ENCODE data around the gene CALN1.
"Not testable (repeated sequence)": the region's sequence is repeated elsewhere in the genome, so short reads cannot be mapped to it uniquely, and the experiment has no call there.

CALN1 gene

DNA sequence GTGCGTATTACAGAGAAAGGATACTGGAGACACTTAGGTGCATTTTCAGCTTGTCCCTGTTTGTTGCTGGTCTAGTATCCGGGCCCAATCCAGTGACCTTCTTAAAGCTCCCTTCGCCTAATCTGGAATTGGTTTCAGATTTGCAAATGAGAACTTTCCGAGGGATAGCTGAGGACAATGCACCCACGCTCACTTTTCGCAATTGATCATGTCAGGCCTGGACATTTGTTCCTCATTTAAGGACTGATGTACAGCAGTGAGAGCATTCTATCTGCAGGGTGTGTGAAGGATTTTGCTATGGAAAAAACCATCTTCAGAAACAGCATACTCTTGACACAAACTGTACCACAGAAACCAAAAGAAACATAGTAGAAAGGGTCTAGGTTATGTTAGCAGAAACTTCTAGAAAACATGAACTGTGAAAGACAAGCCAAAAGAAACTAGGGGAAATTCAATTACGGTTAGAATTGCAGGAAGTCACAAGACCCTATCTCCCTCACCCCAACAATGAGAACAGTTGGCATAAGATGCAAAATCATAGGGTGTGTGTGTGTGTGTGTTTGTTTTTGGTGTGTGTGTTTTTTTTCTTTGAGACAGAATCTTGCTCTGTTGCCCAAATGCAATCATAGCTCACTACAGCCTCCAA is 331.1 kb downstream of the CALN1 start:
- DNase-seq = no peak

DNA sequence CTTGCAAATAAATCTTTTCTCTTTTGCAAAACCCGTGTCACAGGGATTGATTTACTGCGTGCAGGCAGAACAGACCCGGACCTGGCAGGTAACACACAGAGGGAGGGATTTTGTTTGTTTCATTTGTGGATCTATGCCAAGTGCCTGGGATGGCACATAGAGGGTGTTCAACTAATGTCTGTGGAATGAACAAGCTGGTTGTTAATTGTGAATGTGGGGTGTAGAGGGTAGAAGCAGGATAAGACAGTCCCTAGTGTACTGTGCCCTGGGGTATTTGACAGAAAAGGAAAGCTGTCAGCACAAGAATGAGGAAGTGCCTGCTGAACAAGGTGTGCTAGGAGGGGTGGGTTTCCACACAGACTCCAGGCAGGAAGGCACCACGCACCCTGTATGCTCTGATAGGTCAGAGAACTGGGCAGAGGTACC is 331.8 kb downstream of the CALN1 start:
- no peak for DNase-seq

DNA sequence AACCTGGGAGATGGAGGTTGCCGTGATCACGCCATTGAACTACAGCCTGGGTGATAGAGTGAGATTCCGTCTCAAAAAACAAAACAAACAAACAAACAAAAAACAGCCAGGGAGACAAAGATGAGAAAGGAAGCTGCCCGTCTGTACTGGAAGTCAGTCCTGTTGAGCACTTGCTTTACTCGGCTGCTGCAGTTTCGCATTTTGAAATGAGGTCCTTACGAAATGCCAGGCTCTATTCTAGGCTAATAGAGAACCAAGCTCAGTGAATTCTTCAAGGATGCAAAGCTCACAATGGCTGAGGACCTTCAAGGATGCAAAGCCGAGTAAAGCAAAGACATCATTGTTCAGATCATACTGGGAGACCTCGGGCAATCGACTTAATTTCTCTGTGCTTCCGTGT is 333.3 kb downstream of the CALN1 start:
- DNase-seq = no peak

DNA sequence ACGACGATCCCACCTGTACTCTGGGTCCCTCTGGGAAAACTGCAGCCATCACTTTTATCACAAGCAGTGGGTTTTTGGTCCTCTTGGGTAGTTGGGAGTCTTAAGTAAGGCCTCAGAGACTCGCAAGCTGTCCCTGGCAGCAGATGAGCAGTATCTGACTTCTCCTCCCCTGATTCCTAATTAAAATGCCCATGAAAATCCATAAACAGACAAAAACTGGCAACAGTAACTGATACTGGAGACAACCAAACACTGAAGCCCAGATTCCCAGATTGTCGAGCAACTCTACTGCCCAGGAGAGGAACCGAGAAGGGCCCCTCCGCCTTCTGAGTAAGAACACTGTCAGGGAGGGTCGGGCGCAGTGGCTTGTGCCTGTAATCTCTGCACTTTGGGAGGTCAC is 333.8 kb downstream of the CALN1 start:
- DNase-seq = no peak

DNA sequence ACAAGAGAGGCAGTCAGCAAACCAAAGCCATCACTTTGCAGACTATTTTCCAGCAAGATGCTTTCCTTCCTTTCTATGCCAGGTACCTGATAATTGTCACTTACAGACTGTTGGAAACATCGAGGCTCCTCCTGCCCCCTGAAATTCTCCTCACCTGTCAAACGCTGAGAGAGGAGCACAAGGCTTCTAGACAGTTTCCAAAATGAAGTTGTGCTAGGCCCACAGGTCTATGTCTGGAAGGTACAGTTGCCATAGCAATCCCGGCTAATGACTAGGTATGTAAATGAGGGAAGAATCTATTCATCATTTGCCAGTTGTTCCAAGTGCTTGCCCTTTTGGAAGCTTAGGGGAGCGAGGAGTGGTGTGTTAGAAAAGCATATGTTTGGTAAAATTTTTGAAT is 334.4 kb downstream of the CALN1 start:
- DNase-seq = no peak

DNA sequence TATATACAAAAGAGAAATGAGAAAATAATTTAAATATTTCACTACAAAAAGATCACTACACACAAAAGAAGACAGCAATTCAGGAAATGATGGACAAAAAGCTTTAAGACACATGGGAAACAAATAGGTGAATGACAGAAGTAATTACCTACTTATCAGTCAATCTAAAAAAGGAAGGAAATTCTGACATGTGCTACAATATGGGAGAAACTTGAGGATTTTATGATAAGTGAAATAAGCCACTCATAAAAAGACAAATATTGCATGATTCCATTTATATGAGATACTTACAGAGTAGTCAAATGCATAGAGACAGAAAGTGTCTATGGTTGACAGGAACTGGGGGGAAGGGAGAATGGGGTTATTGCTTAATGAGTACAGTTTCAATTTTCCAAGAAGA is 339.2 kb downstream of the CALN1 start:
- no peak for DNase-seq

DNA sequence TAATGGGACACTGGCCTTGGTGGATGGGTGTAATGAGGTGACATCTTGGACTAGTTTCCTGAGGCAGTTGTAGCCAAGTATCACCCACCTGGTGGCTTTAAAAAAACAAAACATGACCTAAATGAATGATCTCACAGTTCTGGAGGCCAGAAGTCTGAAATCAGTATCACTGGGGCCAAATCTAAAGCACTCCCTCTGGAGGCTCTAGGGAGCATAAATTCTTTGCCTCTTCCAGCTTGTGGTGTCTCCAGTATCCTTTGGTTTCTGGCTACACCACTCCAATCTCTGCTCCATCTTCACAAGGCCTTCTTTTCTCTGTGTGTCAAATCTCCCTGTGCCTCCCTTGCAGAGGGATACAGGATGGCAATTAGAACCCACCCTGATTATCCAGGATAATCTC is 342.9 kb downstream of the CALN1 start:
- no peak for DNase-seq

DNA sequence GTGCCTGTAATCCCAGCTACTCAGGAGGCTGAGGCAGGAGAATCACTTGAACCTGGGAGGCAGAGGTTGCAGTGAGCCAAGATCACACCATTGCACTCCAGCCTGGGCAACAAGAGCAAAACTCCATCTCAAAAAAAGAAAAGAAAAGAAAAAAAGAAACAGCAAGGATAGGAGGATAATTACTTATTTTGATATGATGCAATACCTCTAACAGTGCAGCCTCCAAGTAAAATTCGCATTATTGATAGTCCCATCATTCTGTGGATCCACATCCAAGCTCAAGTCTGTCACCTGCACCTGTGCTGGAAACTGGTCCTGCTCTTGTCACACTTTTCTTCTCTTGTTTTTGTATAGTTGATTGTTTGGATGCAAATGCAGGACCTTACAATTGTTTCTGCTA is 346.4 kb downstream of the CALN1 start:
- not testable (repeated sequence) for DNase-seq

DNA sequence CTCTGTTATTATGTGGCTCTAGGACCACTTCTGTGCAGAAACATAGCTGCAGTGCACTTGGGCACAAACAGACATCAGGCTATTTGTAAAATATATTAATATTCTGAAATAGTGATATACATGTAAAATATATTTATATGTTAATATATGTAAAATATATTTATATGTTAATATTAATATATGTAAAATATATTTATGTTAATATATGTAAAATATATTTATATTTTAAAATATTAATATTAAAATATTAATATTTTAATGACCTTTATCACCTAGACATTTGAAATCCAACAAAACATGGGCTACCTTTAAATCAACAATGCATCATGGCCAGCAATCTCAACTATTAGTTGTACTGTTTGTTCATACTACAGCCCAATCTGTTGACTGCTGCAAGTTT is 347.2 kb downstream of the CALN1 start:
- no peak for DNase-seq

DNA sequence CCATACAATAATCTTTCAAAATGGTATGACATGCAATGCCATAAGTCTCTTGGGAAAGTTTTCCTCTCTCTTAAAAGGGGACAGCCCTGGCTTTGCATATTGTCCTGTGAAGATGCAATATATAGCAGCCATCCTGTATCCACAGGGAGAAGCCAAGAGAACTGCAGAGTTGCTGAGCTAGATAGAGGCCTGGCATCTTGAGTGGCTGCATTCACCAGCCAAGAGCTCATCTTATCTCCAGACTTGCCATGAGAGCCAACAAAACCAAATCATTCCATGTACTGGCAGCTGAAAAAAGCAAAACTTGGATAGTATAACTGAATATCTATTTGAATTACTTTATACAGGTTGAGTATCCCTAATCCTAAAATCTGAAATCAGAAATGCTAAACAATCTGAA is 348.8 kb downstream of the CALN1 start:
- no peak for DNase-seq

DNA sequence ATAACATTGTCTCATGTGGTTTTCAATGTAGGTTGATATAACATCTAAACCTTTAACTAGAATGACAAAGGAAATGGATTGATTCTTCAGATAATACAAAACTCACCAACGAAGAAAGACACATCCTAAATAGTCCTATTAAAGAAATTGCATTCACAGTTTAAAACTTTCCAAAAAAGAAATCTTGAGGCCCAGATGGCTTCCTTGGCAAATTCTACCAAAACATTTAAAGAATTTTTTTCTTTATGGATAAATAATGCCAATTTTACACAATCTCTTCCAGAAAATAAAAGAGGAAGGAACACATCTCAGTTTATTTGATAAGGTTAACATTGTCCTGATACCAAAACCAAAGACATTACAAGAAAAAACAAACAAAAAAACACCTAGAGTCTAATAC is 349.5 kb downstream of the CALN1 start:
- DNase-seq = no peak

DNA sequence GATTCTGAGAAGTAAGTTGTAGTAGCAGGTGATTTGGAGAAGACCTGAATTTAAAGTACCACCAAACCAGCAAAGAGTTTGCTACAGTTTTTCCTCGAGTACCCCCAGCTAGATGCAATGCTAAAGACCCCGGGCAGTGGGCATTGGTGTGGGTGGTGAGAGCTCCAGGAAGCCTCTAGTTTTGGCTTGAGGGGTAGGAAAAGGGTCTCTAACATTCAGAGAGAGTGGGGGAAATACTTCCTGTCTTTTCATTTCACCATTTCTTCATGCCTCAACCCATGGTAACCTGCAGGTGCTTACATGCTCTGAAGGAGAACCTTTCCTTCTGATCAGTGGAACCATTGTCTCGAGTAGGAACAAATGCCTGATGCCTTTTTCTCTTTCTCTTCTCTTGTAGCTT is 352.2 kb downstream of the CALN1 start:
- no peak for DNase-seq

DNA sequence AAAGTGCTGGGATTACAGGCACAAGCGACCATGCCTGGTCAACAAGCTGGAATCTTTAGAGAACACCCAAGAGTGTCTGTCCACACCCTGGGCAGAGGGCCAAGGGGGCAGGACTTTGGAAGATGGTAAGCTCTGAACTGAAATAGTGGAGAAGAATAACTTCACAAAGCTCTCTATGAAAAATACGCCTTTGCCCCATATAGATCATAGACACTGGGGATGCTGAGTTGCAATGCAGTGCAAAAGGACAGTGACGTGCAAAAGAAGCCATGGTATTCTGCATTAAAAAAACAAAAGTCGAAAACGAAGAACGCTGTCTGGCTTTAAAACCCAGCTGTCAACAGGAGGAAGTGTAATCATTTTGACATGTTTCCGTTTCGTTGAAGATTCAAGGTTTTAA is 353.6 kb downstream of the CALN1 start:
- DNase-seq = no peak

DNA sequence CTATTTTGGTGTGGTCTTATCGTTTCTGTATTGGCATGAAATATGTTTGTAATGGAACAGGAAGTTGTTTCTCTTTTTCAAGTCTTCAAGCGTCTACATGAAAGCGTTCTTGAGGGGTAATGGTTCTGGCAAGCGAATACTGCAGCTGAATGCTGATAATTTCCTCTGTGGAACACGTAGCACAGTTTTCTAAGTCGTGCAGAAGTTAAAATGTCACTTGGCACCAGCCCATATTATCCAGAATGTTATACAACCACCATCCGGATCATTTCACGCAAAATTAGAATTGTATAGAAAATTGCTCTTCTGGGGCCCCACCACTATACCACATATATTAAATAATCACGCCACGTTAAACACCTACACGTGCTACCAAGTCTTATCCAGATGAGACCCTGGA is 354.3 kb downstream of the CALN1 start:
- no peak for DNase-seq

DNA sequence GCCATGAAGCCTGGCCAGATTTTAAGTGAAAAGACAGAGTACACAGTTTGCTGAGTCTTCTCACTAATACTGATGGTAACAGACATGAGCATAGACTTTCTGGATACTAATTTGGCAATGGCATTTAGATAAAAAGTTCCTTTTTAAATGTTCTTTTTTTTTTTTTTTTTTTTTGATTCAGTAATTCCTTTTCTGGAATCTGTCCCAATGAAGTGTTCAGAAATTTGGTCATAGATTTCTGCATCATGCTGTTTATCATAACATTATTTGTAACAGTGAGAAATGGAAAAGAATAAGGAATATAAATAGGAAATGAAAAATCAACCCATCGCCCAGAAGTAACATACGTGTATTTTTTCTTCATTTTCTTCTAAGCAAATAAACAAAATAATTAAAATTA is 354.9 kb downstream of the CALN1 start:
- DNase-seq = no peak

DNA sequence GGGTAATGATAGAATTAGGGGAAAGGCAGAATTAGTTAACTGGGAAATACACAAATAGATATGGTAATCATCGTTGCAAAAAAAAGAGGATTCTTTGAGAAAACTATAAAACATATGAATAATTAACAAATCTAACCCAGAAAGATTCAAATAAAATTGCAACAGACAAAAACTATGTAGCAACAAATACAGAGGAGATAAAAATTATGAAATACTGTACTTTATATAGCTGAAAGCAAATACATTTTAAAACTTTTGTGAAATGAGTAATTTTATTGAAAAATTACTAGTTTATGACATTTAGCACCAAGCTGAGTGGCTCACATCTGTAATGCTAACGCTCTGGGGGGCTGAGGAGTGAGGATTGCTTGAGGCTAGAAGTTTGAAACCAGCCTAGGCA is 356.7 kb downstream of the CALN1 start:
- DNase-seq = no peak

DNA sequence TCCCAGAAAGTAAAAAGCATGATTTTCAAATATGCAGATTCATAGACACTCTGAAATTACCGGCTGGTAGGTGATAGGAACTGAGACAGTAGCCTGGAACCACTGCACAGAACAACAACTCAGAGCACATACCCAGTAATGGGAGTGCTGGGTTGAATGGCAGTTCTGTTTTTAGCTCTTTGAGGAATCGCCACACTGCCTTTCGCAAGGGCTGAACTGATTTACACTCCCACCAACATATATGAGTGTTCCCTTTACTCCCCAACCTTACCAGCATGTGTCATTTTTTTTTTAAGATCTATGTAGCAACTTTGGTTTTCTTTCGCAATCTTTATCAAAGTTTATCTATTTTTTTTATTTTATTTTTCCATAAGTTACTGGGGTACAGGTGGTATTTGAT is 358.8 kb downstream of the CALN1 start:
- DNase-seq = no peak

DNA sequence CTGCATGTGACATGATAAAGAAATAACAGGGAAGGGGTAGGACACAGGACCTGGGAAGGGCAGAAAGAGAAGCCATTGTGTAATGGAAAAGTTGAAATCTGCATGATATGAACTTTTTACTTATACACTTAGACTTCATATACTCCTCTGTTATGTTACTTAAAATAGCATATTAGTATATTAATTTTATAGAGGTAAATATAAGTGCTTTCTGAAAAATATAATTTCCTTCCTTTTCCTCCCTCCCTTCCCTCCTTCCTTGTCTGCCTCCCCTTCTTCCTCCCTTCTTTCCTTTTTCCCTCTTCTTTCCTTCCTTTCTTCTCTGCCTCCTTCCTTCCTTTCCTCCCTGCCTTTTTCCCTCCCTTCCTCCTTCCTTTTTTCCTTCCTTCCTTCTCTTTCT is 363.7 kb downstream of the CALN1 start:
- DNase-seq = no peak

DNA sequence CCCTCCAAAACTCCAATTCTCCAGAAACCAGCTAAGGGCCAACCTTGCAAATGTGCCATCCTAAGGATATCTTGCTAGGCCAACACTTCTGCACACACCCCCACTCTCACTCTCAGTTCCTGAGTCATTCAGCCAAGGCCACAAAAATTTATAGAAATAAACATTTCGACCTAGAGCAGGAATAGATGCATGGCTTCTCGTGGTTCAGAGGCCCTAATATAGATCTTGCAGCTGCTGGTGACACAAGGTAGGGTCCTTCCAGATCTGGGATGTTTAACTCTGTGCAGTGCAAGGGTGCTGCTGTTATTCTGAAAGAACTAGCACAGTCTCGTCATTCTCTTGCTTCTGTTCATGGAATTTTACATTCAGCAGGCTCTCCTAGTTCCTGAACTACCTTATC is 369.3 kb downstream of the CALN1 start:
- no peak for DNase-seq

DNA sequence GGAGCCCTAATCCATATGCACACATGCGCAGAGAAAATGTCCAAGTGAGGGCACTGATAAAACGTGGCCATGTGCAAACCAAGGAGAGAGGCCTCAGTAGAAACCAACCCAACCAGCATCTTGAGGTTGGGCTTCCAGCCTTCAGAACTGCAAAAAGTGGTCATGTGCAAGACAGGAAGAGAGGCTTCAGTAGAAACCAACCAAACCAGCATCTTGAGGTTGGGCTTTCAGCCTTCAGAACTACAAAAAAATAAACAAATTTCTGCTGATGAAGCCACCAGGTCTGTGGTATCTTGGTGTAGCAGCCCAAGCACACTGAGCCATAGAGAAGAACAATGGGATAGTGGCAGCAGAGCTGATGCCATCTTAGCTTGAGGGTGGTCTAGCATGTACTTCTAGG is 371.5 kb downstream of the CALN1 start:
- no peak for DNase-seq

DNA sequence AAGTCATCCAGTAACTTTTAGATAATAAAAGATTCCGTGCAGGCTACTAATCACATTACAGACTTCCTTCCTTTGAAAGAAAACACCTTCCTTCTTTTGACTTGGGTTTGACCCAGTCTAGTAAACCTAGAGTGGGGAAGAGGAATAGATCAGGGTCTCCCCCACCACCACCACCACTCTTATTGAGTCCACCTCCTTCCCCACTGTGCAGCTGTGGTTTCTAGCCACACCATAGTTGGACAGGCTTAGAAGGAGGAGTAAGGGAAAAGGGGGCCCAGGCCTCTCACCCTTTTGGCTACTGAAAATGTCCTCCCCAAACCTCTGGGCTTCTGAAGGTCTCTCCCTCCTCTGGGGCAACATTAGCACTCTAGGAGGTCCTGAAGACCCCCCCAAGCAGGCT is 372.7 kb downstream of the CALN1 start:
- no peak for DNase-seq

DNA sequence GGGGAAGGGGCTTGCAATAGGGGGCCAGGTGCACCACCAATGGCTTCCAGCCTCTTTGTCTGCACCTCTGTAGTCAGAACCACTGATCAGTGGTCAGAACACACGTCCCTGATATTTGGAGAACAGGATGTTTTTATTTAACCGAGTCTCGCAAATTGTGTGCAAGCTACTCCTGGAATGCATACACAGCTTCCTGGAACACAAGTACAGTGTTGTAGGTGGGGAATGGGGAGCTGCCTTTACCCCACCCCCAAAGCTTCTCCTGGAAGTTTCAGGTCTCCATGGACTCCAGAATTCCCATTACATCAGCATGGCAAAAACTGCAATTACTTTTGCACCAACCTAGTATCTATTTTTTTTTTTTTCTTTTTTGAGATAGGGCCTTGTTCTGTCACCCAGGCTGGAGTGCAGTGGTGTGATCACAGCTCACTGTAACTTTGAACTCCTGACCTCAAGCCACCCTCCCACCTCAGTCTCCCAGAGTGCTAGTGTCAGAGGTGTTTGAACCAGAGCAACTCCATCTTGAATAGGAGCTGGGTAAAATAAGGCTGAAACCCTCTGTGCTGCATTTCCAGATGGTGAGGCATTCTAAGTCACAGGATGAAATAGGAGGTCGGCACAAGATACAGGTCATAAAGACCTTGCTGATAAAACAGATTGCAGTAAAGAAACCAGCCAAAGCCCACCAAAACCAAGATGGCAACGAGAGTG is 374.0 kb downstream of the CALN1 start:
- no peak for DNase-seq

DNA sequence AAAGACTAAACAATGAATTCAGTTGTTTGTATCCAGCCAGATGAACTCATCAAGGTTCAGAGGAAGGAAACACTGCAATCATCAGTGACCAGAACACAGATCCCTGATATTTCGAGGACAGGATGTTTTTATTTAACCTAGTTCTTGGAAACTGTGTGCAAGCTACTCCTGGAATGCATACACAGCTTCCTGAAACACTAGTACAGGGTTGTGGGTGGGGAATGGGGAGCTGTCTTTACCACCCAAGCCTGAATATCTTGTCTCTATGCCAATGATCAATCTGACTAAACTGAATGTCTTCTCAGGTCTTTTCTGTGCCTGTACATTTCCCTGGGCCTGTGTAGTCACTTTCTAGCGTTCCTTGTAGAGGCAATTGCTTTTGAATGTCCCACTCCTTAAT is 374.6 kb downstream of the CALN1 start:
- no peak for DNase-seq

DNA sequence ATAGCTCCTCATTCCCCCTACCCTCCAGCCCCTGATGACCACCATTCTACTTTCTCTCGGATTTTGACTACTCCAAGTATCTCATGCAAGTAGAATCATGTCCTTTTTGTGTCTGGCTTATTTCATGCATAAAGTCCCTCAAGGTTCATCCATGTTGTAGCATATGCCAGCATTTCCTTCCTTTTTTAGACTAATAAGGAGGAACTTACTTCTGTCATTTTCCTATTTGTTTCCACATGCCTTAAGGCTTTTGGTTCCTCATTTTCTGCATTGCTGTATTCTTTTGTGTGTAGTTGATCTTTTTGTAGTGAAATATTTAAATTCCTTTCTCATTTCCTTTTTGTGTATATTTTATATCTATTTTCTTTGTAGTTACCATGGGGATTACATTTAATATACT is 376.9 kb downstream of the CALN1 start:
- no peak for DNase-seq

DNA sequence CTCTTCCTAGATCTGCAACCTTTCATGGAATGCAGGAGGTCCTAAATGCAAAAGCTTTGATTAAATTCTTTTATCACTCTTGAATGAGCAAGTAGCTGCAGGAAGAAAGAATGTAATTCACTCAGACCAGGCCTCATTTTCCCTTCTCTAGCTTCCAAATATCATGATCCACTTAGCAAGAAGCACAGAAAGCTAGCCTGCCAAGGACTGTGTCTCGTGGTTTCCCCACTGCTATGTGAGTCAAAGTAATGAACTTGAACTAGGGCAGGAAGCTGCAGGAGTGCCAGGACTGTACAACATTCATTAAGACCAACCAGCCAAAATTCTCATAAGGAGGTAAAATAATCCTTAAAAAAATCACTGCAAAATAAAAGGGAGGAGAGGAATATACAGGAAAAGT is 379.2 kb downstream of the CALN1 start:
- DNase-seq = no peak

All from NCI-H1417 treated with DMSO at 0.1 percent for 48 hours (cell line).